ENCODE measurements around the gene TARS3.

The TARS3 gene

DNA sequence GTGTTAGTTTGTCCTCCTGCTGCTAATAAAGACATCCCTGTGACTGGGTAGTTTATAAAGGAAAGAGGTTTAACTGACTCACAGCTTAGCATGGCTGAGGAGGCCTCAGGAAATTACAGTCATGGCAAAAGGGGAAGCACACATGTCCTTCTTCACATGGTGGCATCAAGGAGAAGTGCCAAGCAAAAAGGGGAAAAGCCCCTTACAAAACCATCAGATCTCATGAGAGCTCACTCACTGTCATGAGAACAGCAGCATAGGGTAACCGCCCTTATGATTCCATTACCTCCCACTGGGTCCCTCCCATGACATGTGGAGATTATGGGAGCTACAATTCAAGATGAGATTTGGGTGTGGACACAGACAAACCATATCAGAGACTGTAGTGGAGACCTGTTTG lies 99.1 kb downstream of the TARS3 start:
- no peak for DNase-seq (ENCODE audit: extremely low read depth, low read depth)
- no peak overlapping the region for H3K4me3 ChIP-seq (replicated peaks; ENCODE audit: low read depth, low read length)
- TF ChIP-seq, protein P1, sequence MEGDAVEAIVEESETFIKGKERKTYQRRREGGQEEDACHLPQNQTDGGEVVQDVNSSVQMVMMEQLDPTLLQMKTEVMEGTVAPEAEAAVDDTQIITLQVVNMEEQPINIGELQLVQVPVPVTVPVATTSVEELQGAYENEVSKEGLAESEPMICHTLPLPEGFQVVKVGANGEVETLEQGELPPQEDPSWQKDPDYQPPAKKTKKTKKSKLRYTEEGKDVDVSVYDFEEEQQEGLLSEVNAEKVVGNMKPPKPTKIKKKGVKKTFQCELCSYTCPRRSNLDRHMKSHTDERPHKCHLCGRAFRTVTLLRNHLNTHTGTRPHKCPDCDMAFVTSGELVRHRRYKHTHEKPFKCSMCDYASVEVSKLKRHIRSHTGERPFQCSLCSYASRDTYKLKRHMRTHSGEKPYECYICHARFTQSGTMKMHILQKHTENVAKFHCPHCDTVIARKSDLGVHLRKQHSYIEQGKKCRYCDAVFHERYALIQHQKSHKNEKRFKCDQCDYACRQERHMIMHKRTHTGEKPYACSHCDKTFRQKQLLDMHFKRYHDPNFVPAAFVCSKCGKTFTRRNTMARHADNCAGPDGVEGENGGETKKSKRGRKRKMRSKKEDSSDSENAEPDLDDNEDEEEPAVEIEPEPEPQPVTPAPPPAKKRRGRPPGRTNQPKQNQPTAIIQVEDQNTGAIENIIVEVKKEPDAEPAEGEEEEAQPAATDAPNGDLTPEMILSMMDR (IDR thresholded peaks at IDR 0.05; ENCODE audit: low read depth, low read length, missing control alignments), result no peak

DNA sequence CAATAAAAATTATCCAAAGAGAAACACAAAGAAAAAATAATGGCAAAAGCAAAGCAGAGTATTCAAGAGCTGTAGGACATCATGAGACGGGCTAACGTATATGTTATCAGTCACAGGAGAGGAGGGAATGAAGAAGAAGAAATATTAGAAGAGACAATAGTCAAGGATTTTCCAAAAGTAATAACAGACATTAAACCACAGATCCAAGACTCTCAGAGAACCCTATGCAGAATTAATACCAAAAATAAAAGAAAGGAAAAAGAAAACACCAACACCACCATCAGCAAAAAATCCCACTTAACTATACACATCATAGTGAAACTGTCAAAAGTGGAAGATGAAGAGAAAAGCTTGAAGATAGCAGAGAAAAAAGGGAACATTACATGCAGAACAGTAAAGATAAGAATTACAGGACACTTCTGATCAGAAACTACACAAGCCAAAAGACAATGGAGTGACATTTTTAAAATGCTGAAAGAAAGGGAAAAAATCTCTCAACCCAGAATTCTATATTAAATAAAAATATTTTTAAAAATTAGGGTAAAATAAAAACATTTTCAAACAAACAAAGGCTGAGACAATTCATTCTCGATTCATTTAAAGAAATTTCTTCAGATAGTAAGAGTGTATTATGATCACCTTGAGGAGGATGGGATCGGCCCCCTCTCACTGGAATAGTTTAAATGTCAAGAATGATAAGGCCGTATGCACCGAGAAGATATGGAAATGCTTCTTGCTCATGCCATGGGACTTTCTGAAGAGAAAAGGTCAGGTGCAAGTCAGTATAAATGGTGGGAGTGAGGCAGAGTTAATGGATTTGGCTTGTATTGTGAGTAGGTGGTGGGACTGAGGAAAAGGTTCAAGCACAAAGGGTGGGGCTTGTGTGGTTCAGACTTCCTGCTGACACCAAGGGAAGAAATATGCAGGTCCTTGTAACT lies 100.6 kb downstream of the TARS3 start:
- DNase-seq (ENCODE audit: extremely low read depth, low read depth), result no peak
- TF ChIP-seq, protein P1 (IDR thresholded peaks at IDR 0.05; ENCODE audit: low read depth, low read length, missing control alignments), result no peak
- no peak overlapping the region for H3K4me3 ChIP-seq (replicated peaks; ENCODE audit: low read depth, low read length)

DNA sequence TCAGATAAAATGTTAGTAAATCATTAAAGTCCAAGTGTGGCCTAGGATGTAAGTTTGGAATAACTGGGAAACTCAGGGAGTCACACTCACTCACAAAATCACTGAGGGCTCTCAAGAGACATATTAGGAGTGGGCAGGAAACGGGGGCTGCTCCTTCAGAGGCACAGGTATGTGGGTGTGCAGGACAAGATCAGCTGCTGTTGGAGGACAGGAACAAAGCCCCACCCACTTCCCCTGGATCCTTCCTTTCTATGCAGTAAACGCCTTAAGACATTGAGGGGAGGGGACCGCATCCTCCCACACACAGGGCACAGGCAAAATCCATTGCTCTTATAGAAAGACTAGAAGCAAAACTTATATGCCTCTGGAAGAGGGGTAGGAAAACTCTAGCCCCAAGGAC lies 102.3 kb downstream of the TARS3 start:
- no peak overlapping the region for H3K4me3 ChIP-seq (replicated peaks; ENCODE audit: low read depth, low read length)
- DNase-seq (ENCODE audit: extremely low read depth, low read depth), result no peak
- TF ChIP-seq, protein P1 (IDR thresholded peaks at IDR 0.05; ENCODE audit: low read depth, low read length, missing control alignments), result no peak

DNA sequence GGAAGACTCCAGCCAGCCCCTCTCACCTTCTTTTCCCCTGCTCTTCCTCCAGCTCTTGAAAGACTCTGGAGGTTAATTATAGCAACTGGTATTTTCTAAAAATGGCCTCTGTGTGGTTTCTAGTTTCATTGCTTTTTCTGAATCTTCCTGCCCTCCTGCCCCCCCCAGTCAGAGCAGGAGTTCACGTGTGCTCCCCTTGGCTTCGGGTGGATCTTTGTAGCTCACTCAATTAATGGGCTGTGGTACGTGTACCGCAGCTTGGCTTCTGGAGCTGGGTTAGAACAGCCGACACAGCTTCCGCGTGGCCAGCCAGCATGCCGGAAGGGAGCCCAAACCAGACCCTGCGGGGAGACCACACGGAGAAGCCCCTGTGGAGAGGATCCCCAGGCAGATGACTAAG lies 103.6 kb downstream of the TARS3 start:
- TF ChIP-seq, protein P1 (IDR thresholded peaks at IDR 0.05; ENCODE audit: low read depth, low read length, missing control alignments), result no peak
- no peak overlapping the region for H3K4me3 ChIP-seq (replicated peaks; ENCODE audit: low read depth, low read length)

DNA sequence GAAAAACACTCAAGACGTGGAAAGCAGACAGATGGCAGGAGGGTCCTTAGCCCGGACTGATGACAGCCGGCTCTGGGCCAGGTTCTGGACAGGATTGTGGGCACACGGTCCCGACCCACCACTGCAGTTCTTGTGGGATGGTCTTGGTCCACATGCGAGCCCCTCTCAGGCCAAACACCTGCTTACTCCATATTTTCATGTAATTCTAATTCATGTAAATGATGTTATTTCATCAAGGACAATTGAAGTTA lies 104.7 kb downstream of the TARS3 start:
- no peak for DNase-seq (ENCODE audit: extremely low read depth, low read depth)
- H3K4me3 ChIP-seq (replicated peaks; ENCODE audit: low read depth, low read length), result no peak overlapping the region
- TF ChIP-seq, protein P1 (IDR thresholded peaks at IDR 0.05; ENCODE audit: low read depth, low read length, missing control alignments), result no peak

More for the DNA sequence above, 103.6 kb downstream of the TARS3 start:
- no peak for DNase-seq (ENCODE audit: extremely low read depth, low read depth)

DNA sequence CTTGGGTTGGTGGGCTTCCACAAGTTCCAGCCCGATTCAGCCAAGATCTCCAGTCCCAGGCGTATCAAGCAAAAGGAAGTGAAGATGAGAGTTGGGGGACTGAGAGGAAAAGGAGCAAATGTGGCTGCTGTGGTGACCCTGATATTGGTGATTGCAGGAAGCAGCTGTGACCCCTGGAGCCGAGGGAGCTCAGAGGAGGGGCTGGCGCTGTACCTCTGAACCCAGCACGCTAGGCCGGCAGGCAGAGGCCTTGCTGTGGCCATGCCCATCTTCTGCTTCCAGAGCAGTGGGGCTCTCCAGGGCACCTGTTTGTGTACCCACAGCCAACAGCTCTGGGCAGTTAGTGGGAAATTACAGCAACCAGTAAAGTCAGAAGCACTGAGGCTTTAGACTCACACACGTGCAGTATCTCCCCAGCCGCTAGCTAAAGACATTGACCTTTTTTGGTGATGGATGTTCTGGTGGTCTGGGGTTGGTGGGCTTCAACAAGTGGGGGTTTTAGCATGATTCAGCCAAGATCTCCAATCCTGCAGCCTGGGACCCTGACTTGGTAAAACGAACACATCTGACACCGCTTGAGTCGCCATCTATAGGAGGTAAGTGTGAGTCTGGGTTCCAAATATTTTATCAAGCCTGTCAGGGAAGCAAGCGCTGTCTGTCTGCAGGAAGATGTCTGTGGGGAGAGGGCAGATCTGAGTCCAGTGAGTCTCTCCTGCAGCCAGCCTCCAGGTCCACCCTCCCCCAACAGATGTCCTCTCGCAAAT lies 105.2 kb downstream of the TARS3 start:
- H3K4me3 ChIP-seq (replicated peaks; ENCODE audit: low read depth, low read length), result no peak overlapping the region
- no peak for DNase-seq (ENCODE audit: extremely low read depth, low read depth)
- TF ChIP-seq, protein P1 (IDR thresholded peaks at IDR 0.05; ENCODE audit: low read depth, low read length, missing control alignments), result no peak
